ENCODE measurements around the gene TNRC6B. TPM values are rescaled to one million over a fixed set of nuclear protein-coding genes. Genes with fewer than 3 reads are reported as not detected.

Gene TNRC6B
- total and polyA plus RNA-seq, 2 of the 13 experiments (the other 11 are each of a cell fraction or from before 2014, with no cell fraction given): 8.9 to 13.2 TPM

DNA sequence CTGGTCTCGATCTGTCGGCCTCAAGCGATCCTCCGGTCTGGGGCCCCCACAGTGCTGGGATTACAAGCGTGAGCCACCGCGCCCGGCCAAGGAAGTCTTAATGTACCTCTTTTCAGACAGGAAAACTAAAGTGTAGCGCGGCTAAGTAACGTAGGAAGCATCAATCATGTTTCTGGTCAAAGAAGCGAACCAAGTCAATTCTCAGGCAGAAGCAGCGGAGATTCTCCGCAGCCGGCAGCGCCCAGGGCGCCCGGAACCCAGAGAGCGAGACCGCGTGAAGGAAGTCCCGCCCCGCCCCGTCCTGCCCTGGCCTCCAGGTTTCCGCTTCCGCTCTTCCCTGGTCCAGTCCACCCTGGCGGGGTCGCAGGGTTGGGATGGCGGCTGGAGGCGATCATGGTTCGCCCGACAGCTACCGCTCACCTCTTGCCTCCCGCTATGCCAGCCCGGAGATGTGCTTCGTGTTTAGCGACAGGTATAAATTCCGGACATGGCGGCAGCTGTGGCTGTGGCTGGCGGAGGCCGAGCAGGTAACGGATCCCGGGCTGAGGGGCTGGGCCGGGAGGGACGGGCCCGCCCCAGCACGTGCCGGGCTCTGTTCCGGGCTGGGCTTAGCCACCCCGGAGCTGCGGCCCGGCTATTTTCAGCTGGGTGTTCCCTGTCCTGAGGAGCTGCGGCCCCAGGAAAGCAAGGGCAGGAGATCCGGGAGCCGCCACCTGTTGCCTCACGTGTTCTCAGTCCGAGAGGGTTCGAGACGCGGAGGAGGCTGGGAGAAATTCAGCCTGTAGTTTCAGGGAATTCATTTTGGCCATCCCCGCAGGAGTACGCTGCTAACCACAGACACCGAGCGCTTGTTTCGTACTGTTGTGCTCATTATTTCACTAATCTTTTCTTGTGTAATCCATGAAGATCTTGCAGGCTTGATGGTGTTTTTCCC, 168.7 kb downstream of the TNRC6B start, which contains the start of gene ADSL (continued):
- TF ChIP-seq SNRNP70 (IDR thresholded peaks at IDR 0.05; ENCODE audit: low read depth, low read length): no peak
- TF ChIP-seq POLR2G (IDR thresholded peaks at IDR 0.05; ENCODE audit: low read depth, low read length): peak; percentile 99
- TF ChIP-seq KMT2B (CRISPR knock-in tag; IDR thresholded peaks at IDR 0.05): peak; percentile 94
- no peak for TF ChIP-seq SMARCC2 (IDR thresholded peaks at IDR 0.05)
- peak; percentile 39; the same call in 1 of the 2 replicates for TF ChIP-seq ZSCAN22 (CRISPR knock-in tag; IDR thresholded peaks at IDR 0.05)
- peak; percentile 87; the same call in 1 of the 2 replicates for TF ChIP-seq ZNF414 (CRISPR knock-in tag; IDR thresholded peaks at IDR 0.05)
- TF ChIP-seq CBFB (CRISPR knock-in tag; IDR thresholded peaks at IDR 0.05): peak; percentile 87
- no peak for TF ChIP-seq MTF1 (CRISPR knock-in tag; IDR thresholded peaks at IDR 0.05)
- TF ChIP-seq NAIF1 (CRISPR knock-in tag; IDR thresholded peaks at IDR 0.05; ENCODE audit: borderline replicate concordance): no peak
- TF ChIP-seq NR2F6 (IDR thresholded peaks at IDR 0.05): peak; percentile 36; the same call in 1 of the 2 replicates
- TF ChIP-seq NR2F6 (CRISPR knock-in tag; IDR thresholded peaks at IDR 0.05): peak; percentile 65
- no peak for TF ChIP-seq MBNL3 (CRISPR knock-in tag; conservative IDR thresholded peaks at IDR 0.05)
- peak; percentile 90; the same call in 1 of the 2 replicates for TF ChIP-seq ZNF619 (CRISPR knock-in tag; IDR thresholded peaks at IDR 0.05)
- TF ChIP-seq FUBP1 (CRISPR knock-in tag; IDR thresholded peaks at IDR 0.05; ENCODE audit: borderline replicate concordance): 0 out of 2 replicates have a peak, but pooled peaks have one; percentile 70
- TF ChIP-seq THAP8 (CRISPR knock-in tag; IDR thresholded peaks at IDR 0.05; ENCODE audit: borderline replicate concordance): peak; percentile 85; the same call in 1 of the 2 replicates
- no peak for TF ChIP-seq ADNP (CRISPR knock-in tag; IDR thresholded peaks at IDR 0.05)
- peak; percentile 78; the same call in 1 of the 2 replicates for TF ChIP-seq ZNF761 (CRISPR knock-in tag; conservative IDR thresholded peaks at IDR 0.05)
- TF ChIP-seq NCOA1 (CRISPR knock-in tag; IDR thresholded peaks at IDR 0.05): no peak
- TF ChIP-seq TBL1XR1 (IDR thresholded peaks at IDR 0.05; ENCODE audit: borderline replicate concordance, low read length, partially characterized antibody): no peak
- TF ChIP-seq ARNT2 (CRISPR knock-in tag; IDR thresholded peaks at IDR 0.05; ENCODE audit: low read depth): no peak; the same call in 1 of the 2 replicates
- no peak; the same call in 1 of the 2 replicates for TF ChIP-seq ZNF850 (CRISPR knock-in tag; conservative IDR thresholded peaks at IDR 0.05)
- peak; percentile 93 for TF ChIP-seq ARNTL (CRISPR knock-in tag; IDR thresholded peaks at IDR 0.05)
- TF ChIP-seq XRCC5 (optimal IDR thresholded peaks at IDR 0.05; ENCODE audit: low read length): no peak
- TF ChIP-seq NFE2L1 (CRISPR knock-in tag; IDR thresholded peaks at IDR 0.05; ENCODE audit: borderline replicate concordance): 0 out of 2 replicates have a peak, but pooled peaks have one; percentile 33
- peak; percentile 77; the same call in 1 of the 2 replicates for TF ChIP-seq ZFP1 (CRISPR knock-in tag; IDR thresholded peaks at IDR 0.05)
- TF ChIP-seq ZC3H4 (CRISPR knock-in tag; IDR thresholded peaks at IDR 0.05; ENCODE audit: borderline replicate concordance): no peak
- TF ChIP-seq, protein P1, sequence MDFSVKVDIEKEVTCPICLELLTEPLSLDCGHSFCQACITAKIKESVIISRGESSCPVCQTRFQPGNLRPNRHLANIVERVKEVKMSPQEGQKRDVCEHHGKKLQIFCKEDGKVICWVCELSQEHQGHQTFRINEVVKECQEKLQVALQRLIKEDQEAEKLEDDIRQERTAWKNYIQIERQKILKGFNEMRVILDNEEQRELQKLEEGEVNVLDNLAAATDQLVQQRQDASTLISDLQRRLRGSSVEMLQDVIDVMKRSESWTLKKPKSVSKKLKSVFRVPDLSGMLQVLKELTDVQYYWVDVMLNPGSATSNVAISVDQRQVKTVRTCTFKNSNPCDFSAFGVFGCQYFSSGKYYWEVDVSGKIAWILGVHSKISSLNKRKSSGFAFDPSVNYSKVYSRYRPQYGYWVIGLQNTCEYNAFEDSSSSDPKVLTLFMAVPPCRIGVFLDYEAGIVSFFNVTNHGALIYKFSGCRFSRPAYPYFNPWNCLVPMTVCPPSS (IDR thresholded peaks at IDR 0.05): no peak
